OCI-LY1 (cell line): Measurements from ENCODE around the gene ZSCAN12.

Source experiments
- H2AFZ ChIP-seq: fragments of 200-600 bp; sonication (generic), shearing (Covaris generic); 2 replicates; pipeline ENCODE4 v1.6.0; 2014; ENCODE audit warnings: antibody characterized with exemption, mild to moderate bottlenecking, low read length
- H3F3A ChIP-seq: fragments of 200-600 bp; sonication (generic), shearing (Covaris generic); 2 replicates; pipeline ENCODE4 v1.6.0; 2014; ENCODE audit warnings: mild to moderate bottlenecking, antibody characterized with exemption, low read length, moderate library complexity; ENCODE audit not compliant: insufficient read depth
- H3K27ac ChIP-seq: fragments of 200-600 bp; sonication (generic); 2 replicates; pipeline ENCODE4 v1.5.1; 2014; ENCODE audit warnings: low read length, mixed run types, mild to moderate bottlenecking, low read depth; ENCODE audit not compliant: poor library complexity, severe bottlenecking
- H3K27me3 ChIP-seq: fragments of 200-600 bp; sonication (generic); 2 replicates; pipeline ENCODE4 v1.6.0; 2014; ENCODE audit warnings: antibody characterized with exemption, mild to moderate bottlenecking, low read length, moderate library complexity; ENCODE audit not compliant: insufficient read depth
- H3K36me3 ChIP-seq: fragments of 200-600 bp; sonication (generic); 2 replicates; pipeline ENCODE4 v1.6.1; 2014; ENCODE audit warnings: mild to moderate bottlenecking, antibody characterized with exemption, low read length, moderate library complexity, mixed read lengths; ENCODE audit not compliant: insufficient read depth
- H3K4me1 ChIP-seq: fragments of 200-600 bp; sonication (generic); 2 replicates; pipeline ENCODE4 v1.5.1; 2014; ENCODE audit warnings: mild to moderate bottlenecking, low read length, moderate library complexity; ENCODE audit not compliant: insufficient read depth, severe bottlenecking
- H3K4me2 ChIP-seq: fragments of 200-600 bp; sonication (generic), shearing (Covaris generic); 2 replicates; pipeline ENCODE4 v1.6.1; 2014; ENCODE audit warnings: low read length
- H3K4me3 ChIP-seq: fragments of 200-600 bp; sonication (generic); 2 replicates; pipeline ENCODE4 v1.5.1; 2014; ENCODE audit warnings: low read length, low read depth, mild to moderate bottlenecking, mixed read lengths; ENCODE audit not compliant: poor library complexity, severe bottlenecking
- H3K79me2 ChIP-seq: fragments of 200-600 bp; shearing (Covaris generic); 2 replicates; pipeline ENCODE4 v1.6.1; 2016; ENCODE audit warnings: mixed run types, low read length, mixed read lengths; ENCODE audit not compliant: insufficient read depth
- H3K9ac ChIP-seq: fragments of 200-600 bp; sonication (generic), shearing (Covaris generic); 2 replicates; pipeline ENCODE4 v1.6.1; 2014; ENCODE audit warnings: mild to moderate bottlenecking, low read length, mixed read lengths
- H3K9me2 ChIP-seq: fragments of 200-600 bp; sonication (generic), shearing (Covaris generic); 2 replicates; pipeline ENCODE4 v1.6.1; 2014; ENCODE audit warnings: low read depth, mild to moderate bottlenecking, low read length, mixed read lengths
- H3K9me3 ChIP-seq: fragments of 200-600 bp; shearing (Covaris generic); 2 replicates; pipeline ENCODE4 v1.6.1; 2014; ENCODE audit warnings: low read length, mixed read lengths
- H4K20me1 ChIP-seq: fragments of 200-600 bp; sonication (generic), shearing (Covaris generic); 2 replicates; pipeline ENCODE4 v1.6.0; 2016; ENCODE audit warnings: mild to moderate bottlenecking, low read length; ENCODE audit not compliant: insufficient read depth
- CTCF ChIP-seq: fragments of 200-600 bp; sonication (generic), shearing (Covaris generic); IDR thresholded peaks from 2 replicates; pipeline ENCODE4 v1.5.1; 2017; ENCODE audit warnings: mild to moderate bottlenecking, antibody characterized with exemption, low read length, moderate library complexity, mixed read lengths
- EZH2 ChIP-seq: fragments of 200-600 bp; sonication (generic), shearing (Covaris generic); IDR thresholded peaks from 2 replicates; pipeline ENCODE4 v1.8.0; 2017; ENCODE audit warnings: borderline replicate concordance, mixed run types, mild to moderate bottlenecking, antibody characterized with exemption, low read length, moderate library complexity, mixed read lengths

Gene ZSCAN12

DNA sequence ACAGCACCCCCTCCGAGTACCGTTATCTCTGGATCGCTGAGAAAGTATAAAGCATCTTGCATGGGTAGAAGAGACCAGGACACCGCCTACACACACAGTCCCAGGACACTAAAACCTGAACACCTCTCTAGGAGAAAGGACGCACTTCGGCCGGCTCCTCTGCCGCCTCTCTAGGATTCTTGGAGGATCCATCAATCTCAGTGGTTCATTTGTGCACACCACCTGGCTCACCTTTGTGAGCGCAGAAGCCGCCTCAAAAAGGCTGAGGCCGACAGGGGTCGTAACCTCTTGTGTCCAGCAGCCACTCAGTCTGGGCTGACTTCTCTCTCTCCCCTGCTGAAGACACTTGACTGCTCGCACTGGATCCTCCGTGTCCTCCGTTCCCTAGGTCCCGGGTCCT is 30.2 kb upstream of the ZSCAN12 start:
- Histone ChIP-seq H3K27me3 (no peaks in the 10 kb centered on the region), H3K9me3 (no peaks in the 10 kb centered on the region), H3K27ac (no peak overlapping the region), H3K4me3 (no peak overlapping the region), H3K79me2 (no peaks in the 10 kb centered on the region), H2AFZ (no peak overlapping the region), H3K9me2 (no peaks in the 10 kb centered on the region), H3K4me2 (no peak overlapping the region), H4K20me1 (no peaks in the 10 kb centered on the region), H3K4me1 (no peaks in the 10 kb centered on the region), H3K9ac (no peak overlapping the region), H3K36me3 (no peaks in the 10 kb centered on the region), H3F3A (no peaks in the 10 kb centered on the region)
- TF ChIP-seq EZH2 (no peak), CTCF (no peak)

DNA sequence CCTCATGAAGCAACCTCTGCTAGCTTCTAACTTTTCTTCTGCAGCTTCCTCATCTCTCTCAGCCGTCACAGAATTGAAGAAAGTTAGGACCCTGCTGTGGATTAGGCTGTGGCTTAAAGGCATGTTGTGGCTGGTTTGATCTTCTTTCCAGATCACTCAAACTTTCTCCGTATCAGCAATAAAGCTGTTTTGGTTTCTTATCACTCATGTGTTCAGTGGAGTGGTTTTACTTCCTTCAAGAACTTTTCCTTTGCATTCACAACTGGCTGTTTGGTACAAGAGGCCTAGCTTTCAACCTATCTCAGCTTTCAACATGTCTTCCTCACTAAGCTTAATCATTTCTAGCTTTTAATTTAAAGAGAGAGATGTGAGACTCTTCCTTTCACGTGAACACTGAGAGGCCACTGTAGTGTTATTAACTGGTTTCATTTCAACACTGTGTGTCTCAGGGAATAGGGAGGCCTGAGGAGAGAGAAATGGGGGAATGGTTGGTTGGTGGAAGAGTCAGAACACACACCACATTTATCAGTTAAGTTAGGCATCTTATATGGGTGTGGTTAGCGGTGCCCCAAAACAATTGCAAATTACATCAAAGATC is 26.5 kb upstream of the ZSCAN12 start:
- Histone ChIP-seq H3K79me2 (no peaks in the 10 kb centered on the region), H3K4me2 (no peak overlapping the region), H3K36me3 (no peaks in the 10 kb centered on the region), H3K9me3 (no peaks in the 10 kb centered on the region), H3K9me2 (no peaks in the 10 kb centered on the region), H3K4me1 (no peaks in the 10 kb centered on the region), H3K4me3 (no peak overlapping the region), H3K27me3 (no peaks in the 10 kb centered on the region), H2AFZ (no peak overlapping the region), H4K20me1 (no peaks in the 10 kb centered on the region), H3K9ac (no peak overlapping the region), H3K27ac (no peak overlapping the region), H3F3A (no peaks in the 10 kb centered on the region)
- TF ChIP-seq EZH2 (no peak), CTCF (no peak)

DNA sequence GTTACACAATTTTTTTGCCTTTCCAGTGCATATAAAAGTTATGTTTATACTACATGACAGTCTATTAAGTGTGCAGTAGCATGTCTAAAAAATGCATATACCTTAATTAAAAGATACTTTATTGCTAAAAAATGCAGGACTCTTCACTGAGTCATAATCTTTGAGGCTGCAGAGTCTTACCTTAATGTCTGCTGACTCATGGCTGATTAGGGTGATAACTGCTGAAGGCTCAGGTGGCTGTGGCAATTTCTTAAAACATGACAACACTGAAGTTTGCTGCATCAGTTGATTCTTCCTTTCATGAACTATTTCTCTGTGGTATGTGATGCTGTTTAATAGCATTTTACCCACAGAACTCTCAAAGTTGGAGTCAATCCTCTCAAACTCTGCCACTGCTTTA is 24.6 kb upstream of the ZSCAN12 start:
- no peaks in the 10 kb centered on the region for H3K79me2 ChIP-seq
- no peaks in the 10 kb centered on the region for H3F3A ChIP-seq
- H3K27me3 ChIP-seq, result no peaks in the 10 kb centered on the region
- no peaks in the 10 kb centered on the region for H3K36me3 ChIP-seq
- H3K9me2 ChIP-seq, result no peaks in the 10 kb centered on the region
- no peaks in the 10 kb centered on the region for H3K9me3 ChIP-seq
- TF ChIP-seq EZH2, result no peak
- TF ChIP-seq CTCF, result no peak
- H3K4me1 ChIP-seq, result no peaks in the 10 kb centered on the region
- H3K4me2 ChIP-seq, result no peak overlapping the region
- H2AFZ ChIP-seq, result no peak overlapping the region
- no peak overlapping the region for H3K4me3 ChIP-seq
- H3K9ac ChIP-seq, result no peak overlapping the region
- H3K27ac ChIP-seq, result no peak overlapping the region
- no peaks in the 10 kb centered on the region for H4K20me1 ChIP-seq
